Small intestine (tissue), 7 donors: ENCODE measurements around the gene TUBGCP2. TPM values are rescaled to one million over a fixed set of nuclear protein-coding genes. Genes with fewer than 3 reads are reported as not detected.
A peak's percentile ranks its signal among the peaks of the same experiment; 100 is the strongest.

Source experiments
- DNase-seq, 2 donors: peaks; one replicate each; pipeline versions ENCODE4 v3.0.0 to v3.0.0-alpha.2; 2013
- FAIRE-seq: peaks from 2 replicates; lab custom pipeline; 2012; peaks lifted over from hg19 to GRCh38; lab: Jason Lieb, UNC
- H3K27ac ChIP-seq, 3 donors: one replicate each; pipeline ENCODE4 v1.5.1; 2013; ENCODE audit warnings: low read length in 2 of 3, mild to moderate bottlenecking in 2 of 3, control low read depth in 1 of 3, inconsistent platforms in 1 of 3, low read depth in 1 of 3, moderate library complexity in 1 of 3
- H3K27me3 ChIP-seq, 3 donors: one replicate each; pipeline ENCODE4 v1.6.1; 2013; ENCODE audit warnings: low read length in 3 of 3, inconsistent platforms in 1 of 3; ENCODE audit not compliant: control insufficient read depth in 3 of 3, insufficient read depth in 3 of 3
- H3K36me3 ChIP-seq, 3 donors: one replicate each; pipeline ENCODE4 v1.6.1; 2013; ENCODE audit warnings: low read length in 3 of 3, inconsistent platforms in 1 of 3, low read depth in 1 of 3, mild to moderate bottlenecking in 1 of 3, moderate library complexity in 1 of 3; ENCODE audit not compliant: control insufficient read depth in 3 of 3, insufficient read depth in 2 of 3
- H3K4me1 ChIP-seq, 3 donors: one replicate each; pipeline ENCODE4 v1.6.1; 2013; ENCODE audit warnings: low read length in 2 of 3, inconsistent platforms in 1 of 3, low read depth in 1 of 3, mild to moderate bottlenecking in 1 of 3, moderate library complexity in 1 of 3; ENCODE audit not compliant: control insufficient read depth in 3 of 3, insufficient read depth in 2 of 3
- H3K4me3 ChIP-seq, 3 donors: one replicate each; pipeline ENCODE4 v1.5.1; 2013; ENCODE audit warnings: low read length in 3 of 3, control low read depth in 1 of 3, inconsistent platforms in 1 of 3, low read depth in 1 of 3, mild to moderate bottlenecking in 1 of 3, moderate library complexity in 1 of 3
- H3K9me3 ChIP-seq, 2 donors: one replicate each; pipeline ENCODE4 v1.6.1; 2013; ENCODE audit warnings: low read depth in 1 of 2, low read length in 1 of 2; ENCODE audit not compliant: control insufficient read depth in 2 of 2, insufficient read depth in 1 of 2
- WGBS, 3 donors: extraction: QIAGEN DNeasy Blood & Tissue Kit; methylation state at CpG; one replicate each; pipeline ENCODE4 v1.1.7; 2013; 5-methylcytosine and 5-hydroxymethylcytosine counted together
- polyA plus RNA-seq, 4 donors: library from polyadenylated mRNA; stranded (reverse) in 3 of 4; unstranded in 1 of 4; fragments of 200-250 nt in 3 of 4; fragments of 120-200 nt in 1 of 4; gene quantifications; one replicate each; pipeline versions ENCODE4 v1.2.1 to v1.2.3, GENCODE V29; 2013
- donor health status: healthy with polysubstance abuse.
- donor health status: control.
- donor health status: control.
- donor health status: Bipolar disorder and iron deficiency.
- donor health status: healthy.

The TUBGCP2 gene
- polyA plus RNA-seq, 4 donors, result 43.1 to 173 (median 88.4) TPM

DNA sequence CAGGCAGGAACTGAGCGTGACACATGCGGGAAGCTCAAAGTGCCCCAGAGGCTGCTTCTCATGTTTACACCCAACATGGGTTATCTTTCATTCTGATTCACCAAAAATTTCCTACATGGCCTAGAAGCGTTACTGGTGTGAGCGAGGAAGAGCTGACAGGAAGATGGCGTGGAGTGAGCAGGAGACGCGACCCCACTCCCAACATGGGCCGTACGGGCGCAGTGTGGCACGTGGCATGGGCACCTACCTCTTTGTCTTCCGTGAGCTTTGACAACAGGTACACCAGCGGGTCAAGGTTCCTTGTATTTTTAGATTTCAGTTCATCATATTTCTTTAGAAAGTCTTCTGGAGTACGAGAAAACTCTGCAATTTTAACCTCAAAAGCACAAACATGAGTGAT lies 8.9 kb downstream of the TUBGCP2 start:
- FAIRE-seq (no peak), DNase-seq (no peak)
- Histone ChIP-seq H3K36me3 (peaks cover 14 to 82% (median 22%) of the 10 kb centered on the region in 3 donors), H3K27ac (no peak overlapping the region), H3K4me1 (no peaks in the 10 kb centered on the region), H3K27me3 (no peaks in the 10 kb centered on the region), H3K9me3 (no peaks in the 10 kb centered on the region), H3K4me3 (no peak overlapping the region)
- WGBS, 3 donors, result 93 to 95% (median 94%) methylated on average over 14 of the region's 14 CpGs

DNA sequence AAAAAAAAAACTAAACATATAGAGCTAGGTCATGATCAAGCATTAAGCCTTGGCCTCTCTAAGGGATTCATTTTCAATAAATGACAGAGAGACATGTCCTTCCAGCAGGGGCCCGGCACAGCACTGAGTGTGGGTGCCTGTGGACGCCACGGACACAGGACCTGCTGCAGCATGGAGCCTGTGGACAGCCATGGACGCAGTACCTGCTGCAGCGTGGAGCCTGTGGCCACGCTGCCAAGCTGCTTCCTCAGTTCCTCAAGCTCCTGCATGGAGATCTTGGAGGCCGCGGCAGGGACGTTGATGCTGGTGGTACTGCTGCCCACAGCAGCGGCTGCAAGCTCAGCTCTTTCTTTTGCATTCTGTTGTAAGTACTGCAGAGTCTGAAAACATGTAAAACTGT lies 9.4 kb downstream of the TUBGCP2 start:
- DNase-seq, result no peak
- Histone ChIP-seq H3K4me1 (no peaks in the 10 kb centered on the region), H3K36me3 (peaks cover 18 to 87% (median 22%) of the 10 kb centered on the region in 3 donors), H3K4me3 (no peak overlapping the region), H3K9me3 (no peaks in the 10 kb centered on the region), H3K27ac (no peak overlapping the region), H3K27me3 (no peaks in the 10 kb centered on the region)
- WGBS, 3 donors, result 89 to 91% (median 91%) methylated on average over 10 of the region's 10 CpGs
- no peak for FAIRE-seq

DNA sequence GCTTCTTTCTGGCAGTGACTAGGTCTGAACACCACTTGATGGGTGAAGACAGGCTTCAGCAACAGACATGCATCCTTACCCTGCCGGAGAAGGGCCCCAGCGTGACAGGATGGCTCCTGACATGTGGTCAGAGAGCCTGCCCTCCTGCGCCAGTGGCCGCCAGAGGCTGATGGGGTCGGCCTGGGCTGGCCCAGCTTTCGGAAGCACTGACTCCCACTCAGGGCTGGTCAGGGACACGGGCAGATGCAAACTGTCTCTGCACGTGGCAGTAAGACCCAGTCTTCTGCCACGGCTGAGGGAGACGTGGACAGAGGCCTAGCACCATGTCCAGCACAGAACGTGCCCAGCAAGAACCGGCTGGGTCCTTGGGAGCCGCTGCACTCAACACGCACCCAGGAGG lies 10.2 kb downstream of the TUBGCP2 start:
- DNase-seq (no peak), FAIRE-seq (no peak)
- Histone ChIP-seq H3K4me1 (no peaks in the 10 kb centered on the region), H3K27ac (no peak overlapping the region), H3K27me3 (no peaks in the 10 kb centered on the region), H3K9me3 (no peaks in the 10 kb centered on the region), H3K4me3 (no peak overlapping the region), H3K36me3 (peaks cover 22 to 89% (median 23%) of the 10 kb centered on the region in 3 donors)
- 94 to 95% (median 94%) methylated on average over 14 of the region's 14 CpGs for WGBS, 3 donors

GRCh38 chr10:133297504-133297903 lies 11.2 kb downstream of the TUBGCP2 start:
- Histone ChIP-seq H3K27me3 (no peaks in the 10 kb centered on the region), H3K4me3 (no peak overlapping the region), H3K27ac (no peak overlapping the region), H3K36me3 (peaks cover 27 to 91% (median 28%) of the 10 kb centered on the region in 3 donors), H3K4me1 (no peaks in the 10 kb centered on the region), H3K9me3 (no peaks in the 10 kb centered on the region)
- DNase-seq, result no peak
- 95 to 97% (median 97%) methylated on average over 10 of the region's 10 CpGs for WGBS, 3 donors
- FAIRE-seq, result no peak

DNA sequence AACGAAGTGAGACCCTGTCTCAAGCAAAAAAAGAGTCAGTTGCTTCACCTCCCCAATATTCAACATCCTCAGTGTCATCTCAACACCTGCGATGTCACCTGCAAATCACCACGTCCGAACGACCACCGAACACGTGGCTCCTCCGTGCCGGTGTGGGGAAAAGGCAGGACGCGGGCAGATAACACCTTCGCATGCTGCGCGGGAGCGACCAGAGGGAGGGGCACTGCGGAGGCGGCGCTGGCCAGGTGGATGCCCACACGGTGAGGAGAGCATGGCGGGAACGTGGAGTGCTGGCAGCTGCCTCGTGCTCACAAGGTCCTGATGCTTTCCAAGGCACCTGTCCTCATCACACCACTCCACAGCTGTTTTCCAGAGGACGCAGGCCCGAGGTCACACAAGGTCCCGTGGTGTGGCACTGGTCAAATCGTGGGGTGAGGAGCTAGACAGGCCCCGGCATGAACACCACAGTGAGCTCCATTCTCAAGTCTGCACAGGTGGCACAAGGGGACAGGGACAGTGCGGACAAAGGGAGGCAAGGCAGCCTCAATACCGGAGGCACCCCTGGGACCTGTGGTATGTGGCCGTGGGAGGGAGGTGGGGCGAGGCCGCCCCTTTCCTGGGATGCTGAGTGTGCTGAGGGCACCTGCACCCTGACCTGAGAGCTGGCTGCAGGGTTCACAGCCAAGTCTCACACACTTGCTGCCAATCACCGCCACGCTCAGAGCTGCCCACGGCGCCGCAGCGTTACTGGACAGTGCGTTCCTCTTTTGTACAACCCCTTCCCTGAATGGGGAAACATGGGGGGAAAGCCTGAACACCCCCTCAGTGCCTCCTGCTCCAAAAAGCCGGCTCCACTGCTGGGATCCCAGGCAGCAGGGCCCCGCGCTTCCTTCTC lies 13.0 kb downstream of the TUBGCP2 start:
- no peak for DNase-seq
- FAIRE-seq, result no peak
- H3K36me3 ChIP-seq, result peaks cover 27 to 84% (median 30%) of the 10 kb centered on the region in 3 donors
- no peaks in the 10 kb centered on the region for H3K9me3 ChIP-seq
- no peaks in the 10 kb centered on the region for H3K27me3 ChIP-seq
- WGBS, 3 donors, result 93 to 95% (median 94%) methylated on average over 41 to 42 of the region's 42 CpGs
- H3K4me1 ChIP-seq, result no peaks in the 10 kb centered on the region
- no peak overlapping the region for H3K4me3 ChIP-seq
- H3K27ac ChIP-seq, result no peak overlapping the region

DNA sequence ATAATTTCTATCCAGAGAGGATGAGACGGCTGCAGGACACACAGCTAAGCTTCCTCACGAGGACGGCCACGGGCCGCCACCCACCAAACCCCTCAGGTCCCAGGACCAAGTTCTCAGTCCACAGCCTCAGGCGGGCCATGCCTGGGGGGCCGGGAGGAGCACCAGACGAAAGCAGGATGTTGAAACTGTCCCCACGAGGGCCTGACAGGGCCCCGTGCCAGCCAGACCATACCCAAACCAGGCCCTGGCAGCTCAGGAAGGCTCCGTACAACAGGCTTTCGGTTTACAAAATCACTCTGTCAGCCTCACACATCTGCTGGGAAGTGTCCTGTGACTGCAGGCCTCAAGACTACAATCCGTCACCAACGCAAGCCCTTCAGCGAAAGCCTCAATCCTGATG lies 14.5 kb downstream of the TUBGCP2 start:
- peaks cover 22 to 85% (median 27%) of the 10 kb centered on the region in 3 donors for H3K36me3 ChIP-seq
- FAIRE-seq (no peak), DNase-seq (no peak)
- no peak overlapping the region for H3K27ac ChIP-seq
- no peaks in the 10 kb centered on the region for H3K4me1 ChIP-seq
- H3K27me3 ChIP-seq, result no peaks in the 10 kb centered on the region
- no peak overlapping the region for H3K4me3 ChIP-seq
- H3K9me3 ChIP-seq, result no peaks in the 10 kb centered on the region
- 89 to 95% (median 93%) methylated on average over 15 of the region's 15 CpGs for WGBS, 3 donors

GRCh38 chr10:133293810-133294119 lies 14.9 kb downstream of the TUBGCP2 start:
- no peak overlapping the region for H3K27ac ChIP-seq
- no peaks in the 10 kb centered on the region for H3K9me3 ChIP-seq
- peaks cover 21 to 85% (median 27%) of the 10 kb centered on the region in 3 donors for H3K36me3 ChIP-seq
- no peak overlapping the region for H3K4me3 ChIP-seq
- WGBS, 3 donors, result 90 to 98% (median 95%) methylated on average over 10 of the region's 10 CpGs
- no peak for DNase-seq
- no peak for FAIRE-seq
- H3K4me1 ChIP-seq, result no peaks in the 10 kb centered on the region
- H3K27me3 ChIP-seq, result no peaks in the 10 kb centered on the region

DNA sequence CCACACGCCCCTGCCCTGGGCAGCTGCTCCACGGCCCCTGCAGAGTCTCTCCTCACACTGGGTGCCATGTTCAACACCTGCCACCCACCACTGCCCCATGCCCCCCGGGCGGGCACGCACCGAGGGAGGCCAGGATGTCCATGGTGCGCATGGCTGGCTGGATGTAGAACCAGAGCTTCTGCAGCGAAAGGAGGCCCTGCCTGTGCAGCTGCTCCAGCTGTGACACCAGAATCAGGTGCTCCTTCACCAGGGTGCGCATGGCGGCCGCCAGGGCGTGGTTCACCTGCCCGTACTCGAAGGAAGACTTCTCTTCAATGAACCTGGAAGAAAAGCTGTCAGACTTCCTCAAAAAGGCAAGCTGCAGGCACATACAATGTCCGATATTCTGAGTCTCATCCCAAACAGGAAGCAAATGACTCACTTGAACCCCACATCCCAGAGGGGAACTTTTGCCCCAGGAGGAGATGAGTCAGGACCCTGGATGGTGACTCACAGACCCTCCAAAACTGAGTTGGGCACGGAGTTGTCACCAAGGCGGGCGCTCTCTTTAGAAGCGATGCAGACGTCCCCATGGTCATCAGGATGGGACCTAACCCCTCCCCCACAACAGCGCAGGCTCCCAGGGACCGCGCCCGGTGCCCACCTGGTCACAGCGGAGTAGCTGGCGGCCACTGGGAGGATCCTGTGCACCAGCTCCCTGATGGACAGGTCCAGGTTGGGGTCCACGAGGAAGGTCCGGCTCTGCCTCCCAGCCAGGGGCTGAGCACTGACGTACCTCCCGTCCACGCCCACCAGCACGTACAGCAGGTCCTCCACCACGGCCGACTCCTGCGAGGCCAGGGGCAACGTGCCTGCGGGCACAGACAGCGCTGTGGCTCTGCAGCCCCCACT lies 15.5 kb downstream of the TUBGCP2 start:
- Histone ChIP-seq H3K27me3 (no peaks in the 10 kb centered on the region), H3K27ac (peak overlapping the region in 1 of 3 donors; percentile 17), H3K9me3 (no peaks in the 10 kb centered on the region), H3K4me3 (no peak overlapping the region), H3K36me3 (peaks cover 21 to 84% (median 25%) of the 10 kb centered on the region in 3 donors), H3K4me1 (no peaks in the 10 kb centered on the region)
- no peak for DNase-seq
- FAIRE-seq, result no peak
- 92 to 94% (median 94%) methylated on average over 37 to 38 of the region's 38 CpGs for WGBS, 3 donors
